Neural crest cell (in vitro differentiated cells): ENCODE data around the gene HACD4. TPM values are rescaled to one million over a fixed set of nuclear protein-coding genes. Genes with fewer than 3 reads are reported as not detected.

Experiments used
- DNase-seq: peaks from one replicate; pipeline ENCODE4 v3.0.0; 2021; ENCODE audit warnings: low read depth, mixed read lengths, low spot score
- H3K27ac Mint-ChIP-seq: one replicate; pipeline ENCODE4 v1.8.0; 2021; ENCODE audit warnings: mild to moderate bottlenecking, mixed read lengths; ENCODE audit not compliant: unreplicated experiment
- H3K27me3 Mint-ChIP-seq: 2 replicates; pipeline ENCODE4 v1.8.0; 2021; ENCODE audit warnings: low read depth, mild to moderate bottlenecking, mixed read lengths
- H3K36me3 Mint-ChIP-seq: 2 replicates; pipeline ENCODE4 v1.8.0; 2021; ENCODE audit warnings: low read depth, mild to moderate bottlenecking, mixed read lengths
- H3K4me1 Mint-ChIP-seq: 2 replicates; pipeline ENCODE4 v1.8.0; 2021; ENCODE audit warnings: mixed read lengths
- H3K4me3 Mint-ChIP-seq: one replicate; pipeline ENCODE4 v1.8.0; 2021; ENCODE audit warnings: mild to moderate bottlenecking, mixed read lengths
- H3K9me3 Mint-ChIP-seq: 2 replicates; pipeline ENCODE4 v1.8.0; 2021; ENCODE audit warnings: mixed read lengths
- long read RNA-seq: library from polyadenylated mRNA; unstranded; transcript quantifications from one replicate; pipeline ENCODE4 v2.0.0, GENCODE V29; 2020
- total RNA-seq: library from RNA; stranded (reverse); gene quantifications from 2 replicates; pipeline ENCODE4 v1.2.1, GENCODE V29; 2021
- TF ChIP-seq, protein P1 (sequence below): fragments of 200-600 bp; sonication (generic); conservative IDR thresholded peaks from 2 replicates; pipeline ENCODE4 v1.5.0; 2021; ENCODE audit warnings: antibody characterized with exemption, mild to moderate bottlenecking

The HACD4 gene, protein sequence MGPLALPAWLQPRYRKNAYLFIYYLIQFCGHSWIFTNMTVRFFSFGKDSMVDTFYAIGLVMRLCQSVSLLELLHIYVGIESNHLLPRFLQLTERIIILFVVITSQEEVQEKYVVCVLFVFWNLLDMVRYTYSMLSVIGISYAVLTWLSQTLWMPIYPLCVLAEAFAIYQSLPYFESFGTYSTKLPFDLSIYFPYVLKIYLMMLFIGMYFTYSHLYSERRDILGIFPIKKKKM
- total RNA-seq: 0.72 and 0.75 TPM in 2 replicates
- long read RNA-seq, partial matches to known transcripts: 0 of 1 reads
- long read RNA-seq, other reads (novel, unspliced or antisense): 1 of 1 reads

DNA sequence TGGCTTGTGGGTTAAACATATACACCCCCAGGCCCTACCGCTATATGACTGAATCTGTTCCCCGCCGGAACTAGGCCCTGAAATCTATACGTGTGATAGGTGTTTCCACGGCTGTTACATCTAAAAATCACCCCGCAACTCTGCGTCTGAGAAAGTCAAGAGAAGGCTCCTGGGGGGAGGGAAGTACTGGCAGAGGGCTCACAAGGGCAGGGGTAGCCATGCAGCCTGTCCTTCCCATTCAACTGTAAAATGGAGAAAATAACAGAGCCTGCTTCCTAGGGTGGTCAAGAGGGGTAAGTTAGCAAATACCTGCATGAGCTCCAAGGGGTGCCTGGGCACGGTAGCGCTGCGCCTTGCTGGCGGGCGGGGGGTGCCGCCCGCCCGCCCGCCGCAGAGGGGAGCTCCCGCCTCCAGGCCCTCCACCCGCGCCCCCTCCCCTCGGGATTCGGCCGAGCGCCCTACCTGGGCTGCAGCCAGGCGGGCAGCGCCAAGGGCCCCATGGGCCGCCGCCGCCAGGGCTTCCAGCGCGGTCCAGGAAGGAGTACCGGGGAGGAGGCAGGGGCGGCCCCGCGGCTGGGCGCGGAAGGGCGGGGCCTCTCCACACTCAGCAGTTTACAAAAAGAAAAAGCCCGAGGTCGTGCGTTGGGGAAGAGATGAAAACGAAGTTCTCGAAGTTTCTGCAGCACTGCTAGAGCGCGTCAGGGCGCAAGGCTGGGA lies at the start of gene HACD4:
Gene HACD4 (minus strand): TSS at position 550 of the 717 bp plus-strand sequence. CDS start 50 bp downstream, at position 500.
- H3K36me3 Mint-ChIP-seq: no peaks in the 10 kb centered on the region
- TF ChIP-seq, protein P1, sequence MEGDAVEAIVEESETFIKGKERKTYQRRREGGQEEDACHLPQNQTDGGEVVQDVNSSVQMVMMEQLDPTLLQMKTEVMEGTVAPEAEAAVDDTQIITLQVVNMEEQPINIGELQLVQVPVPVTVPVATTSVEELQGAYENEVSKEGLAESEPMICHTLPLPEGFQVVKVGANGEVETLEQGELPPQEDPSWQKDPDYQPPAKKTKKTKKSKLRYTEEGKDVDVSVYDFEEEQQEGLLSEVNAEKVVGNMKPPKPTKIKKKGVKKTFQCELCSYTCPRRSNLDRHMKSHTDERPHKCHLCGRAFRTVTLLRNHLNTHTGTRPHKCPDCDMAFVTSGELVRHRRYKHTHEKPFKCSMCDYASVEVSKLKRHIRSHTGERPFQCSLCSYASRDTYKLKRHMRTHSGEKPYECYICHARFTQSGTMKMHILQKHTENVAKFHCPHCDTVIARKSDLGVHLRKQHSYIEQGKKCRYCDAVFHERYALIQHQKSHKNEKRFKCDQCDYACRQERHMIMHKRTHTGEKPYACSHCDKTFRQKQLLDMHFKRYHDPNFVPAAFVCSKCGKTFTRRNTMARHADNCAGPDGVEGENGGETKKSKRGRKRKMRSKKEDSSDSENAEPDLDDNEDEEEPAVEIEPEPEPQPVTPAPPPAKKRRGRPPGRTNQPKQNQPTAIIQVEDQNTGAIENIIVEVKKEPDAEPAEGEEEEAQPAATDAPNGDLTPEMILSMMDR: no peak

DNA sequence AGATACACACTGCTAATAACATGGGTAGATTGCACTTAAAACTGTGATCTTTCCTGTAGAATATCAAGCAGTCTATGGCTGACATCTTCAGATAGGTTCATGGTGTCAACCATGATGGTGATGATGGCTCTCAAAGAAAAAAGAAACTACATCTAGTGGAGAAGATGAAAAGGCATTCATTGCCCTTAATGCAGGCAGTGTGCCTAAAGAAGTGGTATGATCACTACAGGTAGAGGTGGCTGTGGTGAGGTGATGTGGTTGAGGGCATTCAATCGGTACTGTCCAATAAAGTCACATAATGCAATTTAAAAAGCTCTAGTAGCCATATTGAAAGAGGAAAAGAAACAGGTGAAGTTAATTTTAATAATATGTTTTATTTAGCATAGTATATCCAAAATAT lies 49.4 kb upstream of the HACD4 start:
- H3K4me1 Mint-ChIP-seq: peaks cover 17% of the 10 kb centered on the region
- no peak overlapping the region for H3K27ac Mint-ChIP-seq
- H3K4me3 Mint-ChIP-seq: no peak overlapping the region
- peaks cover 2% of the 10 kb centered on the region for H3K36me3 Mint-ChIP-seq
- TF ChIP-seq, protein P1: no peak
- no peaks in the 10 kb centered on the region for H3K27me3 Mint-ChIP-seq
- DNase-seq: no peak
- peaks cover 6% of the 10 kb centered on the region for H3K9me3 Mint-ChIP-seq

More for the DNA sequence above, at the start of gene HACD4:
- Mint-ChIP-seq H3K27me3 (no peaks in the 10 kb centered on the region), H3K4me3 (peak within 1 kb of the TSS; percentile 72), H3K4me1 (no peaks in the 10 kb centered on the region), H3K9me3 (no peaks in the 10 kb centered on the region), H3K27ac (no peak within 1 kb of the TSS)
- DNase-seq: peak; percentile 26

DNA sequence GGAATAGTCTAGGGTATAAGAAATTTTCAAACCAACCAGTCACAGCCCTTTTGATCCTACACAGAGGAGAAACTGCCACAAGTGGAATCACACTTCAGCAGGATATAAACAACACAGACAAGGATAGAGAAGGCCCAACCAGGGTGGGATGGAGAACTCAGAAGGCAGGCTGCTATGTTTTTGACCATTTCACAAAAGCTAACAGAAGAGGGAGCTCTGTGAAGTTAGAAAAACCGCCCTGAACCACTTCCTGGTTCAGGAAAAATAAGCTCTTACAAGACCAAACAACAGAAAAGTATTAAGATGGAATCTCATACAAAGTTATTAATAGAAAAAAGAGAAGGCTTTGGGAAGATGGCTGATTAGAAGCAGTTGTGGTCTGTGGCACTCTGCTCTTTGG lies 47.3 kb upstream of the HACD4 start:
- TF ChIP-seq, protein P1: no peak
- Mint-ChIP-seq H3K27ac (no peak overlapping the region), H3K4me1 (peaks cover 28% of the 10 kb centered on the region), H3K9me3 (peaks cover 6% of the 10 kb centered on the region), H3K27me3 (no peaks in the 10 kb centered on the region), H3K36me3 (no peaks in the 10 kb centered on the region), H3K4me3 (no peak overlapping the region)
- no peak for DNase-seq

DNA sequence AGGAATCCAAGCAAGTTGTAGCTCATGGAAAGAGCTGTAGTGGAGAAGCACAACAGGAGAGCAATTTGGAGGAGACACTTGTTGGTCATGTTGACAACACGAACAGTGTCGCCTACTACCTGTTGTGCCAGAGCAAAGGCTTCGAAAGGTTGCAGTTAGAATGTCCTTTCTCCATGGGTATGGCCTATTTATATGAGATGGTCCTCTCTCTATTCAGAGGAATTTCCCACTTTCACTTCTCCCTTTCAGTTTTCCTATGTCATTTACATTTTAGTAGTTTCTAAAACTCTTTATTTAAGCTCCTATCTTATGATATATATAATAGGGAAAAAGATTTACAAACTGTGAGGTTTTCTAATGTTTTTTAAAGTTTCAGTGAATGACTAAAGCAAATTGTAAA lies 46.3 kb upstream of the HACD4 start, which contains the start of gene IFNB1:
Gene IFNB1 (minus strand): TSS at position 162 of the 400 bp plus-strand sequence. CDS start 73 bp downstream, at position 89.
- Mint-ChIP-seq H3K4me3 (no peak within 1 kb of the TSS), H3K9me3 (peaks cover 6% of the 10 kb centered on the region), H3K36me3 (no peaks in the 10 kb centered on the region), H3K27me3 (no peaks in the 10 kb centered on the region), H3K4me1 (peaks cover 23% of the 10 kb centered on the region), H3K27ac (no peak within 1 kb of the TSS)
- DNase-seq: no peak
- TF ChIP-seq, protein P1: no peak

DNA sequence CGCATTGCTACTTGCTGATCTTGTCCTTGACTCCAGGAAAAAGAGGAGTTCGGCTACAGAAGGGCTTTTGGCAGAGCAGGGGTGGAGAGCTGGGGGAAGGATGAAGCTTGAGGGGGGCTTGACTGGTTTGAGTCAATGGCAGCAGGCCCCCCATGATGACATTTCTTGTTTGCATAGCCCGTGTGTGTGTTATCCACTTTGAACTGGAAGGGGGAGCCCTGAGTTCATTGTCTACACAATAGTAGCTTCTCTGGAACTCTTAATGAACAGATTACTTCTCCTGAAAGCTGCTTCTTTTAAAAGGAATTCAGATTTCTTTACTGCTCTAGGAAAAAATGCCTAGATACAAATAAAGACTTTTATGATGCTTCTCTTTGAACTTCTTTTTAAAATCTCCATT lies 44.0 kb upstream of the HACD4 start:
- no peaks in the 10 kb centered on the region for H3K27me3 Mint-ChIP-seq
- no peaks in the 10 kb centered on the region for H3K36me3 Mint-ChIP-seq
- H3K4me1 Mint-ChIP-seq: peaks cover 12% of the 10 kb centered on the region
- peaks cover 3% of the 10 kb centered on the region for H3K9me3 Mint-ChIP-seq
- peak overlapping the region; percentile 51 for H3K27ac Mint-ChIP-seq
- no peak overlapping the region for H3K4me3 Mint-ChIP-seq
- TF ChIP-seq, protein P1: no peak
- DNase-seq: no peak
